Activated naive CD4-positive, alpha-beta T cell treated with anti-CD3 and anti-CD28 coated beads, Interleukin-2, amount 50 U/mL, for 72 hours (primary cell): Measurements from ENCODE around the gene MC5R. TPM values are rescaled to one million over a fixed set of nuclear protein-coding genes. Genes with fewer than 3 reads are reported as not detected.

Source experiments
- ATAC-seq, 2 donors: fragments of 150-1000 bp; cut with Tn5 transposase; 2 replicates each; pipeline ENCODE4 v1.10.0; 2021; ENCODE audit warnings: mild to moderate bottlenecking in 2 of 2, moderate library complexity in 2 of 2
- DNase-seq, 2 donors: peaks; one replicate each; pipeline ENCODE4 v3.0.0; 2021 to 2022; ENCODE audit warnings: low spot score in 2 of 2
- H3K27ac Mint-ChIP-seq, 2 donors: one replicate each; pipeline ENCODE4 v1.8.0; 2022; ENCODE audit warnings: mild to moderate bottlenecking in 2 of 2, mixed read lengths in 2 of 2
- H3K36me3 Mint-ChIP-seq, 2 donors: one replicate each; pipeline ENCODE4 v1.8.0; 2022; ENCODE audit warnings: mixed read lengths in 2 of 2
- H3K9me3 Mint-ChIP-seq, 2 donors: one replicate each; pipeline ENCODE4 v1.8.0; 2022; ENCODE audit warnings: mixed read lengths in 2 of 2
- total RNA-seq, 2 donors: library from RNA; stranded (reverse); gene quantifications; one replicate each; pipeline ENCODE4 v1.2.3, GENCODE V29; 2022

Gene MC5R
- total RNA-seq, result not detected

DNA sequence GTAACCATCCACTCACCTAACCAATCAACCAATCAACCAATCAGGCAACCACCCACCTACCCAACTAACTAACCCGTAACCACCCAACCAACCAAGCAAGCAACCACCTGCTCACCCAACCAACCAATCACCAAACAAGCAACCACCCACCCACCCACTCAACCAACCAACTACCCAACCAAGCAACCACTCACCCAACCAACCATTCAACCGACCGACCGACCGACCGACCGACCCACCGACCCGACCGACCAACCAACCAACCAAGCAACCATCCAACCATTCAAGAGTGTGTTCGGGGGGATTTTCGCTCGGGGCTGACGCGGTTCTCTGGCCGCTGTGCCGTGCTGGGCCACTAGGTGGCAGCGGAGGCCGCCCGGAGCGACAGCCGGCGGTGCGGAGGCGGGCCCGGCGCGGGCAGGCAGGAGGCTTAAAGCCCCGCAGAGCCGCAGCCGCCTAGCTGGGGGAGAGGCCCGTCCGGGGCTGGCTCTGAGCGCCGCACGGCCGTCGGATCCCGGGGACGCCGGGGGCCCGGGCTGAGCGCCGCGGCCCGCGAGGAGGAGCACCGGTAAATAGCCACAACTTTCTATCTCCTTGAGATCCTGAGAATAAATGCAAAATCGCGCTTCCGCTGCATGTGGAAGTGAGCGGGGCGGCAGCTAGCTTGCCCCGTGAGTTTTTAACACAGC lies at the start of gene MC5R:
TSS of gene MC5R (plus strand) at position 443 of the 689 bp plus-strand sequence. CDS start 1,617 bp downstream, outside the sequence.
- Mint-ChIP-seq H3K36me3 (no peaks in the 10 kb centered on the region), H3K9me3 (no peaks in the 10 kb centered on the region), H3K27ac (no peak within 1 kb of the TSS)
- DNase-seq (peak; percentile 77 to 85), ATAC-seq (peak; percentile 94 to 95)

DNA sequence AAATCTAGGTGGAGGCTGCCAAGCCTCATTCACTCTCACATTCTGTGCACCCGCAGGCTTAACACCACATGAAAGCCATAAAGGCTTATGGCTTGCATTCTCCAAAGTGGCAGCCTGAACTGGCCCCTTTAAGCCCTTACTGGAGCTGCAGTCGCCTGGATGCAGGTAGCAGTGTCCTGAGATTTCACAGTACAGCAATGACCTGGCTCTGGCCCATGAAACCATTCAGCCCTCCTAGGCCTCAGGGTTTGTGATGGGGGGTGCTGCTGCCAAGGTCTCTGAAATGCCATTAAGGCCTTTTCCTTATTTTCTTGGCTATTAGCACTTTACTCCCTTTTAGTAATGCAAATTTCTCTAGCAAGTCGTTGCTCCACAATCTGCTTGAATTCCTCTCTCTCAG lies 48.9 kb upstream of the MC5R start:
- peaks cover 0 to 13% of the 10 kb centered on the region in 2 donors for H3K9me3 Mint-ChIP-seq
- no peaks in the 10 kb centered on the region for H3K36me3 Mint-ChIP-seq
- DNase-seq (no peak), ATAC-seq (no peak)
- H3K27ac Mint-ChIP-seq, result no peak overlapping the region

DNA sequence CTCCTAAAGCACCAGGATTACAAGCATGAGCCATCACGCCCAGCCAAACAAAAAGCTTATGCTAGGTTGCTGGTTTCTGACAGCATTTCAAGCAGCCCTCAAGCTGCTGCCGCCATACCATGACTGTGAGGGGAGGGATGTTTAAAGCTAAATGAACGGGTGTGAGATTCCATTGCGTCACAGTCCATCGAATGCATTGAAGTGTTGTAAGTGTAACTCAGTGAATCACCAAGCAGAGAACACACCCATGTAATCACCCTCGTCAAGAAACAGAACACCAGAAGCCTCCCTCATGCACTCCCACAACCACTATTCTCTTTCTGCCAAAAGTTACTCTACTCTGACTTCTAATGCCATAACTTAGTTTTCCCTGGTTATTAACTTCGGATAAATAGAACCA lies 32.8 kb upstream of the MC5R start:
- ATAC-seq (no peak), DNase-seq (no peak)
- Mint-ChIP-seq H3K36me3 (no peaks in the 10 kb centered on the region), H3K9me3 (no peaks in the 10 kb centered on the region), H3K27ac (no peak overlapping the region)

DNA sequence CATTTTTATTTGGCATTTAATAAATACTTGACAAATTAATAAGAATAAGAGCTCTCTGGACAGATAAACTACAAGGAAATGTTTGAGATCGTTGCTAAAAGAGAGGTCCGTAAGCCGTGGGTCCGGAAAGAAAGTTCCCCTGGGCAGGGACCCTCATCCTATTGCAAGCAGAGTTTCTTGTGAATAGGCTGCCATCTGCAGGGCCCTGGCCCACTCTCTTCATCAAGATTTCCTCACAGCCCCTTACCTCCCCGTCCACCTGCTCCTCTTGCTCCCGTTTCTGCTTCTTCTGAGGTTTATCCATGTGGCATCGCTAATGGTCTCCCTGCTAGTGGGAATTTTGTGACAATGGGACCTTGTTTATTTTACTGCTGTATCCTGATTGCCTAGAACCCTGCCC lies 30.1 kb upstream of the MC5R start:
- ATAC-seq (no peak), DNase-seq (no peak)
- no peaks in the 10 kb centered on the region for H3K36me3 Mint-ChIP-seq
- no peaks in the 10 kb centered on the region for H3K9me3 Mint-ChIP-seq
- H3K27ac Mint-ChIP-seq, result no peak overlapping the region

DNA sequence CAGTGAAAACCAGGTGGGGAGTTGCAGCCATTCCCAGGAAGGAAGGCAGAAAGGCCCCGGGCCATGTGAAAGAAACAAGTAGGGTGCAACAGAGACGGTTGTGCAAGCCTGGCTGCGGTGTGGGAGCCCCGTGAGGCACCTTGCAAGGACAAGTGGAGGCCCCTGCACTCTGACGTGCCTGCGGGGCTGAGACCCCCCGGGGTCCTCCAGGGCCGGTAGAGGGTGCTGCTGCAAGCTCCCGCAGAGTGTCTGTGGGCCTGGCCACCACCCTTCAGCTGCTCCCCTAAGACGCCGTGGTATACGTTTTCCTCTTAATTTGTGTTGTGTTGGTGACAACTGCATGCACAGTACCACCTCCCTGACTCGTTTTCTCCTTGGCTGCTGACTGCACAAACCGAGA lies 27.4 kb upstream of the MC5R start:
- no peak for ATAC-seq

DNA sequence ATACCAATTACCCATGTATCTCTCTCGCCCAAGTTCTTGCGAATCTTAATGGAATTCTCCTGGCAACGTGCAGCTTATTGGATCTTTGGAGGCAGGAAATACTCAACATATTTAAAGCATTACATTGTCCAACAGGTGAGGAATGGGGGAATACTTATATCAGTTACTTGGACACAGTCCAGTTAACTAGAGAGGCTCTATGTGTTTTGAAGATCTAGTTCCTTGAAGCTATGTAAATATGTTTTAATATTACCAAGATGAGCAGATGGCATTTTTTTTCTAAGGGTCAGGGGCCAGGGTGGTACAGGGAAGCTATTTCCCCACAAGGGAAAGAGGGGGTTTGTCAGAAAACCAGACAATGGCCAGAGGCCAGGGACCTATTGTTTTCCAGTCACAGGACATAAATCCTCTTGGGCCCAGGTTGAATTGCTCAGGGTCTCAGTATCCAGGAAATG lies 26.8 kb upstream of the MC5R start:
- H3K36me3 Mint-ChIP-seq, result no peaks in the 10 kb centered on the region
- DNase-seq, result no peak
- H3K27ac Mint-ChIP-seq, result no peak overlapping the region
- ATAC-seq, result no peak
- no peaks in the 10 kb centered on the region for H3K9me3 Mint-ChIP-seq

More for the DNA sequence above, 27.4 kb upstream of the MC5R start:
- Mint-ChIP-seq H3K27ac (no peak overlapping the region), H3K9me3 (no peaks in the 10 kb centered on the region), H3K36me3 (no peaks in the 10 kb centered on the region)
- DNase-seq, result no peak

DNA sequence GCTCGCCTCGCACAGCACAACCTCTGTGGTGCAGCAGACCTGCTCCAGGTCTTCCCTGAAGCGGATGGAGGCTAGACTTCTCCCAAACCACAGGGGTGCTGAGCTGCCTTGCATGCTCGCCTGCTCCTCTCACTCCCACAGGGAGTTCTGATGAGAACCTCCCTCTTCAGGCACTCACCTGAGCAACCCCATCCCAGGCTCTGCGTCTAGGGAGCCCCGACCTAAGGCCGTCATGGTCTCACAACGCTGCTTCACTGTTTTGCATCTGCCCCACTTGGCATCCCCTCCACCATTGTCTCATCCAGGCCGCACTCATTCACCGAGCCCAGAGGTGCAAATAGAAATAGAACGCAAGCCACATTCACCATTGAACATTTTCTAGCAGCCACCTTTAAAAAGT lies 24.6 kb upstream of the MC5R start:
- no peaks in the 10 kb centered on the region for H3K9me3 Mint-ChIP-seq
- DNase-seq (no peak), ATAC-seq (no peak)
- peaks cover 0 to 1% of the 10 kb centered on the region in 2 donors for H3K36me3 Mint-ChIP-seq
- no peak overlapping the region for H3K27ac Mint-ChIP-seq

DNA sequence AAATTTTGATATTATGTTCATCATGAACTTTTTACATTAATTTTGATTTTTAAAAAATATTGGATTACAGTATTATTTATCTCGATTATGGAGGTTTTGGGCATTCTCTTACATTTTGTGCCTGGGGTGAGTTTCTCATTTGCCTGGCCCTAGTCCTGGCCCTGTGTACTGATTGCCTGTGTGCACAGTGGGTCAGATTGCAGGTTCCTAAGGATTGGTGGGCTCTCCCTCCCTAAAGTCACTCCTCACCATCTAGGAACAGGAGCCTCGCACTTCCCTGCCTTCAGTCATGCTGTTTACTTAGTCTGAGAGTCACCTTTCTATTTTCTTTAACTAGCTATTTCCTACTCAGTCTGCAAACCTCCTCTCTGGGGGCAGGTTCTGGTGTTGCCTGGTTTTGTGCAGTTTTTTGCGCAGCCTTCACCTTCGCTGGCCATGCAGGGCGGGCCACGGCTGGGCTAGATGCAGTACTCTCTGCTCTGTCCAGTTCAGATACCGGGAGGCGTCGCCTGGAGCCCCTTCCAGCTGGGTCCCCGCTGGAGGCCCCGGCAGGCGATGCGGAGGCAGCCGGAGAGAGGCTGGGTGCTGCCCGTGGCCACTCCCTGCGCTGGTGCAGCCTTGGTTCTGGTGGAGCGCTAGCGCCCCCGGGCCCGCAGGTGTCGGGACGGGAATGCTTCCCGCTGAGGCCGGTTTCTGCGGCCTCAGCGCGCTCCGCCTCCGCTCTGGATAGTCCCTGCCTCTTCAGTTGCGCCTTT lies 23.3 kb upstream of the MC5R start:
- no peaks in the 10 kb centered on the region for H3K9me3 Mint-ChIP-seq
- ATAC-seq (peak; percentile 83 to 93), DNase-seq (peak in 1 of 2 donors; percentile 61)
- peaks cover 0 to 4% of the 10 kb centered on the region in 2 donors for H3K36me3 Mint-ChIP-seq
- H3K27ac Mint-ChIP-seq, result no peak overlapping the region

DNA sequence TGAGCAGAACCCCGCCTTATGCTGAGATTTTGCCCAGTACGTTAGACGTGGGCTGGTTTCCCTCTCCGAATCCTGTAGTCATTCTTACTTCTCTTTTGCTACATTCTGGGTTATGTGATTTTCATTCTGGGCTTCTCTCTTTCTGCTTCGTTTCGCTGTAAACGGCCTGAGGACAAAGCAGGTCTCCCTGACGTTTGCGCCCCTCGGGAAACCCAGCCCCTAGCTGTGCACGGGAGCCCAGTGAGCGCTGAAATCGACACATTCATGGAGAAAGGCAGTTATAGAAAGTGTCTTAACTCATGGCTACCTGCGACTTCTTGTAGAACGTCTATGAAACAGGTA lies 22.7 kb upstream of the MC5R start:
- no peak for ATAC-seq
- Mint-ChIP-seq H3K27ac (no peak overlapping the region), H3K36me3 (peaks cover 0 to 4% of the 10 kb centered on the region in 2 donors), H3K9me3 (no peaks in the 10 kb centered on the region)
- DNase-seq, result no peak

DNA sequence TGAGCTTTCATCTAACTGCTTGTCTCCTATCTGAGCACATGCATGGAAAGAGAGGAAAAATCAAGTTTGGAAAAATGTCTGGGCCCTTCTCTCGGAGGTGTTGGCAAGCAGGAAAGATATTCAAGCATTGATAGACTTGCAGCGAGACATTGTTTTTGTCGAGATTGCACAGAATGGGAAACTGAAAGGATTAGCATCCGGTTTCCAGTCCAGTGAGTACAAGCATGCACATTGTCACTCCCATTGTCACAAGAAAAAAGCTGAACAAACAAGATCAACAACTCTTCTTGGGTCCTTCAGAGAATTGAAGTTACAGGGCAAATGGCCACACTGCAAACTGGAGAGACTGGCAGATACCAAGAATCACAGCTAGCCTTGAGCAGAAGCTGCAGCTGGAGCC lies 19.6 kb upstream of the MC5R start:
- Mint-ChIP-seq H3K27ac (no peak overlapping the region), H3K36me3 (peaks cover 0 to 4% of the 10 kb centered on the region in 2 donors), H3K9me3 (no peaks in the 10 kb centered on the region)
- ATAC-seq, result no peak
- no peak for DNase-seq

DNA sequence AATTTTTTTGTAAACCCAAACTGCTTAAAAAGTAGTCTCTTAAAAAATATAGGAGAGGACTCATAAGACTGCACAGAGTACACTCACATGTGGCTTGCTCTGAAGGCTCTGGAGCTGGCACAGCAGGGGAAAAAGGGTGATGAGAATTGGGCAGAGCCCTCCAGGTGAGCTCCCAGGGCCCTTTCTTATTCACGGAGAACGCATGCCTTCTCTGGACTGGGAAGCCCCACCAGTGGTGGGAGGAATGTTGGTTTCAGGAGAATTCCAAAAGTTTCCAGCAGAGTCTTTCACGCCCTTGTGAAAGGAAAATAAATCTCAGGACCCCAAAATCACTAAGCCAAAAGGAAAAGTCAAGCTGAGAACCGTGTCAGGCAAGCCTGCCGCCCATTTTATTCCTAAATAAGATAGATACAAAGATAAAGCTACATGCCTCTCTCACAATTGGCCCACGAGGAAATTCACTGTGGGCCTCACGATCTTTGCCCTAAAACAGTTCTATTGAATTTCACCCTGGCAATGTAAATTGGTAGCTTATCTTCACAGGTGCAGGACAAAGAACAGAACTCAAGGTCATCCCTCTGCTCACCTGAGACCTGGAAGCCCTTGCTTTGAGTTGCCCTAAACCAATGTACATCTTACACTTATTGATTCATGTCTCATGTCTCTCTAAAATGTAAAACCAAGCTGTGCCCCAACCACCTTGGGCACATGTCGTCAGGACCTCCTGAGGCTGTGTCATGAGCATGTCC lies 15.5 kb upstream of the MC5R start:
- Mint-ChIP-seq H3K9me3 (no peaks in the 10 kb centered on the region), H3K27ac (no peak overlapping the region), H3K36me3 (peaks cover 0 to 4% of the 10 kb centered on the region in 2 donors)
- DNase-seq (no peak), ATAC-seq (no peak)

DNA sequence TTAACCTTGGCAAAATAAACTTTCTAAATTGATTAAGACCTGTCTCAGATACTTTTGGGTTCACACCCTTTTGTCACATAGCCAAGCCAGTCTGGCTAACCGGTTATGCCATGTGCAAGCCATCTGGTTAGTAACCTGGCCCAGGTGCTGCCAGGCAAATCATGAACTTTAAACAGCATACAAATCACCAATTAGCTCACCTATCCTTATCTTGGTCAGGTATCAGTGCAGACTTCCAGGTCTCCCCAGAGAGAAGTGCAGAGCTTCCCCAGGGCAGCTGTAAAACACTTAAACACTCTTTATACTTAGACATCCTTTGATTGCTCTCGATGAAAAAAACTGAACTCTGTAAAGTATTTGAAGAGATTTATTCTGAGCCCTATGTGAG lies 14.9 kb upstream of the MC5R start:
- no peak overlapping the region for H3K27ac Mint-ChIP-seq
- DNase-seq, result no peak
- no peak for ATAC-seq
- H3K36me3 Mint-ChIP-seq, result peaks cover 0 to 4% of the 10 kb centered on the region in 2 donors
- no peaks in the 10 kb centered on the region for H3K9me3 Mint-ChIP-seq

DNA sequence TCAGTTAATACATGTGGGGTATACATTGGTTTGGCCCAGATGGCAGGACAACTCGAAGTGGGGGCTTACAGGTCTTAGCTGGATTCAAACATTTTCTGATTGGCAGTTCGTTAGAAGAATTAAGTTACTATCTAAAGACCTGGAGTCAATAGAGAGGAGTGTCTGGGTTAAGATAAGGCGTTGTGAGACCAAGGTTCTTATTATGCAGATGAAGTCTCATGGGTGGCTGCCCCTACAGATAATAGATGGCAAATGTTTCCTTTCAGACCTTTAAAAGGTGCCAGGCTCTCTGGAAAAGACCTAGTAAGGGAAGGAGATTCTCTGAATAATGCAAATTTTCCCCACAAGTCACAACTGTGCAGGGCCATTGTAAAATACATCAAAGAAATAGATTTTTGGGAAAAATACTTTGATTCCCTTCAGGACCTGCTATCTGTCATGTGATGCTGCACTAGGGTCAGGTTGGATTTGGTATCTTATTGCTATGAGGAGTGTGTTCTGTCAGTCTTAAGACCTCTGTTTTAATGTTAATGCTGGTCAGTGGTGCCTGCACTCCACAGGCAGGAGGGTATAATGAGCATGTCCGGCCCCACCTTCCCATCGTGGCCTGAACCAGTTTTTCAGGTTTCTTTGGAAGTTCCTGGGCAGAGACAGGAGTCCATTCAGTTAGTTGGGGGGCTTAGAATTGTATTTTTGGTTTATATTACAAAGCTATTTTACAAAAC lies 14.3 kb upstream of the MC5R start:
- no peaks in the 10 kb centered on the region for H3K9me3 Mint-ChIP-seq
- ATAC-seq (no peak), DNase-seq (no peak)
- H3K27ac Mint-ChIP-seq, result no peak overlapping the region
- no peaks in the 10 kb centered on the region for H3K36me3 Mint-ChIP-seq

DNA sequence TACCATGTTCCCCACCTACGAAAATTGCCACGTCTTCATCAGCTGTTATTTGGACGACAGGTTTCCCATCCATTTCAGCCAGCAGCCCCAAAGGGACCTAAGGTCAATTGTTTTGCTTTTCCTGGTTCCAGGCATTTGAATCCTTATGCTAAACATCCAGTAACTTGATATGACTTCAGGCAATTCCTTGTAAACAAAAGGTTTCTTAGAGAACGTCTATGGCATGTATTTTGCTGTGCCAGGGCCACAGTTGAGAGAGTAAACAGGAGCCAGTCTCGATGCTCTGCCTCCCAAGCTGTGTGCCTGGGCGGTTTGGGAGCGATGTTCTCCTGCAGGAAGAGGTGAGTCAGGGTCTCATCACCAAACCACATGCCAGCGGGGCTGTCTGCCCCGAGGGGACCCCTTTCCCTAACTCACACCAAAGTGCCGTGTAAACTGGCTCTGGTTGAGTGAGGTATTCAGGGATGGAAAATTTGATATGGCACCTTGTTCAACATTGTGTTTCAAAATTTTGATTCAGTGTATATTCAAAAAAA lies 12.9 kb upstream of the MC5R start:
- no peak for DNase-seq
- no peaks in the 10 kb centered on the region for H3K36me3 Mint-ChIP-seq
- no peak for ATAC-seq
- no peak overlapping the region for H3K27ac Mint-ChIP-seq
- H3K9me3 Mint-ChIP-seq, result no peaks in the 10 kb centered on the region

DNA sequence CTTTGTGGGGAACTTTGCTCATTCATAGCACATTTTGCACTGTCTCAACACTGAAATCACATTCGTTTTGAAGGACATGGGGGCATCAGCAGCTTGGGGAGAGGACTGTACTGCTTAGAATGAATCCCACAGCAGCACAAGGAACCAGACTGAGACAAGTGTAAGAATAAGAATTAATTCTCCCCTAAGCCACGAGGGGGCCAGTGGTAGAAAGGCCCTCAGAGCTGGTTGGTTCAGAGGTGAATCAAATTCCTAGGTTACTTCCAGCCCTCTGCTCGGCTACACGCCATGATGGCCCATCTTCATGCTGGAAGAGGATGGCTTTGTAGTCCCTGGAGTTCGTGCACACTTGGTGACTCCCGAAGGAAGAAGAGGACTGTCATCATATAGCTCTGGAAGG lies 12.0 kb upstream of the MC5R start:
- Mint-ChIP-seq H3K9me3 (no peaks in the 10 kb centered on the region), H3K36me3 (no peaks in the 10 kb centered on the region), H3K27ac (no peak overlapping the region)
- no peak for DNase-seq
- ATAC-seq, result no peak

DNA sequence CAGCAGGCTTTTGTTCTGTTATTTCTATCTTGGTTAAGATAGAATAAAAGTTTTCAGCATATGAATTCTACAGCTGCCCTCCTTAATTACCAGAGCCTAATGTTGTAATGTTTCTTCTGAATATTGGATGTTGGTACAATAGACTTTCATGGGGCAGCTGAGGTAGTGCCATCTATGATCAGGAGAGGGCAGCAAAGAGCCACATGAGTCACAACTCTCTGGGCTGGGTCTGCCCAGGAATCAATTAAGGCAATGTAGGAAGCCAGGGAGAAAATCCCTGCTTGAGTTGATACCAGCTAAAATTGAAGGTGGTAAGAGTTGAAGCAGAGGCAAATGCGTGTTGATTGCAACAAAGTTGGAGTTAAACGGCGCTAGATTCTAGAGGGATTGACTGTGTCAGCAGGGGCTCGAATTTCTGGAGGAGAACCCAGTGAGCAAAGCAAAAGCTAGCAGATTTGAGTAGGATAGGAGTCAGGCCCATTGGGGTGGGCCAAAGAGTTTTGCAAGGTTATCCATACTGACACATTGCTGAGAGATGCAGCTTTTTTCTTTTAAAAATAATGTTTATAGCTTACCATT lies 10.6 kb upstream of the MC5R start:
- peak; percentile 72 to 75 for ATAC-seq
- peak in 1 of 2 donors; percentile 66 for DNase-seq
- Mint-ChIP-seq H3K9me3 (no peaks in the 10 kb centered on the region), H3K36me3 (no peaks in the 10 kb centered on the region), H3K27ac (no peak overlapping the region)
